ENCODE data around the gene PCSK5.

Gene PCSK5

DNA sequence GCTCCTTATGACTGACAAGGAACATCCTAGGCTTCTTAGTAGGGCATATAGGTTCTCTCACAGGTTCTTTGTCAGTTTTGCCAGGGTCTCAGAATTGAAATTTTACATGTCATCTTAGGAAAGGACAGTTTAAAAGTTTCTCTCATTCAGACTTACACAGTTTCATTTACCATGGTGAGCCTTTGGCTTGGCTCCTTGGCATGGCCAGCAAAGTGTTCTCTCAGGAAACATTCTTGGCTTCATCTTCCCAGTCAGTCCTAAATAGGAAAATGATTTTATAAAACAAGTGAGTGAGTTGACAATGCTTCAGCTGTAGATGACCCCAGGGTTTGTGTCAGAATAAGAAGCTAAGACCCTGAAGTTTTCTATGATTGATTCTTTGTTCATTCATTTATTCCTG is 191.6 kb downstream of the PCSK5 start:
- DNase-seq (ENCODE audit: low spot score) = no peak

DNA sequence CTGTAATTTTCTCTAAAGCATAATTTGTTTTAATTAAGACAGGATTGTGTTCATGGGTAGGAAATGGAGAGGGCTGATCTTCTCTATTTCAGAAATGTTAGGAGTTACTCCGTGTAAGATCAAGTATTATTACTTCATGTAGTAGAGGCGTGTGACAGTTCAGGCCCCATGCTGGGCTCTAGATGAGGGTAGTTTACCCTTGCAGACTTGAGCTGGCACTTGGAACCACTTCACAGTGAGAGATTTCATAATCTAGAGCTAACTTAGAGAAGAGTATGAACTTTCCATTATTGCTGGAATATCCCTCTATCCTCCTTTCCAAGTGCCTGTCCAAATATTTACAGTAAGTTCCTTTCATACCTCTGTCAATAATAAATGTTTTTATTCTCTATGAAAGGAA is 195.1 kb downstream of the PCSK5 start:
- DNase-seq (ENCODE audit: low spot score) = no peak

DNA sequence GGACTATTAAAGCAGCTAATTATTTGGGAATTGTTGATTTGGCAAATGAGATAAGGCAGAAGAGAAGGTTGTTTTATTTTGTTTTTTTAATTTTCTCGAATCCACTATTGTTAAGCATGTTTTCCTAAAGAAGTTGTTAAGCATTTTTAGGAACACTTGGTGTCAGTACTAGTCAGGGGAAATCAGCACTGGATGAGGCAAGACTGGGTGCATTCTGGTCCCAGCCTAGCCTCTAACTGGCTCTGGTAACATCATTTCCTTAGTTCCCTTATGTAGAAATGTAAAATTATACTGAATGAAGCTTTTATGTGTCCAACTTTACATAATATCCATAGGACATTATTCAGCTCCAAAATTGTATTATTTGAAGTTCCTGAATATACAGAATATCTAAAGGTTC is 196.1 kb downstream of the PCSK5 start:
- DNase-seq (ENCODE audit: low spot score) = no peak

DNA sequence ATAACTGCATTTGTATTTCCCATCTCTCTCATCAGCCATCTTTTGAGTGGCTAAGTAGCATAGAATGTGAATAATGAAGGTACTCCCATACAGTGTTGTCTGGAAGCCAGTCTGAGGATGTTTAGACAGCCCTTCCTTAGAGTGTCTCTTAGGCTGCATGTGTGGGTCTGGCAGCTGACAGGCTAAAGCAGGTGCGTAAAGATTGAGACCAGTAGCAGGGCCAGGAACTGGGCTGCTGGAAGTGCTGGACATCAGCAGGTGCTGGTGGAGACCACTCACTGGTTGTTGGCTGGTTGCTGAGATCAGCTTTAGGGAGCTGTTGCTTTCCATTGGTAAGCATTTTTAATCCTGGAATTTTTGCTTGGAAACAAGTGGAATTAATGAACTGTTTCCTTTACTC is 197.5 kb downstream of the PCSK5 start:
- DNase-seq (ENCODE audit: low spot score) = no peak

DNA sequence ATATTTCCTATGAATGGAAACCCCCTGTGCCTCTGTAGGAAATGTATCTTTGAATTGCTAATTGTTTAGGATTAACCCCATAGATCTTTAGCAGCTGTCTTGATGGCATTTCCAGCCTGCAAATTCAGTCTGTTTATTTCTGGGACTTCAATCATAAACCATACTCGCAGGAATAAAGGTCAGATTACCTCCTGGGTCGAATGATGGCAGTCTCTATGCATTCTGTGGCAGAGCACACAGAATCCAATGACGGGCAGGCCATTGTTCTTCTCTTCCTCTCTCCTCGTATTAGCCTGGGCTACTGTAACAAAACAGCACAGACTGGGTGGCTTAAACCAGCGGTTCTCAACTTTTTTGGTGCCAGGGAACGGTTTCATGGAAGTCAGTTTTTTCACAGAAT is 199.9 kb downstream of the PCSK5 start:
- DNase-seq (ENCODE audit: low spot score) = no peak

DNA sequence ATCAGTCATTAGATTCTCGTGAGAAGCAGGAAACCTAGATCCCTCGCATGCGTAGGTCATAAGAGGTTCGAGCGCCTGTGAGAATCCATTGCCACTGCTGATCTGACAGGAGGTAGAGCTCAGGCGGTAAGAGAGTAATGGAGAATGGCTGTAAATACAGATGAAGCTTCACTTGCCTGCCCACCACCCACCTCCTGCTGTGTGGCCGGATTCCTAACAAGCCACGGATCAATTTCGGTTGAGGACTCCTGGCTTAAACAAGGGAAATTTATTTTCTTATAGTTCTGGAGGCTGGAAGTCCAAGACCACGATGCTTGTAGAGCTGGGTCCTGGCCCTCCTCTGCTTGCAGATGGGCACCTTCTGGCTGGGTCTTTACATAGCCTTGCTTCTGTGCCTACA is 200.4 kb downstream of the PCSK5 start:
- DNase-seq (ENCODE audit: low spot score) = no peak

DNA sequence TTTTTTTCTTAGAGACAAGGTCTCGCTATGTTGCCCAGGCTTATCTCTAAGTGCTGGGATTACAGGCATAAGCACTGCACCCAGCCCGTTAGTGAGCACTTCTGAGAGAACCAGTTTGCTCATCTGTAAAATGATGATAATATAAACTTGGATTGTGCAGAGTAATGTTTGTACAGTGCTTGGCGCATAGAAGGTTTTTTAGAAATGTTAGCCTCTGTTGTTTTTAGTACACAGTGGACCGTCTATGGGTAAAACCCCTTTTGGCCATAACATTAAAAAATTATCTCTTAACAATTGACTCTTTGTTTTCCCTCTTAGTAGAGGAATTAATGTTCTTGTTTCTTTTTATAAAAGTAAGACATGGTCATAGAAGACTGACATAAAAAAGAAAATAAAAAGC is 202.1 kb downstream of the PCSK5 start:
- DNase-seq (ENCODE audit: low spot score) = no peak

DNA sequence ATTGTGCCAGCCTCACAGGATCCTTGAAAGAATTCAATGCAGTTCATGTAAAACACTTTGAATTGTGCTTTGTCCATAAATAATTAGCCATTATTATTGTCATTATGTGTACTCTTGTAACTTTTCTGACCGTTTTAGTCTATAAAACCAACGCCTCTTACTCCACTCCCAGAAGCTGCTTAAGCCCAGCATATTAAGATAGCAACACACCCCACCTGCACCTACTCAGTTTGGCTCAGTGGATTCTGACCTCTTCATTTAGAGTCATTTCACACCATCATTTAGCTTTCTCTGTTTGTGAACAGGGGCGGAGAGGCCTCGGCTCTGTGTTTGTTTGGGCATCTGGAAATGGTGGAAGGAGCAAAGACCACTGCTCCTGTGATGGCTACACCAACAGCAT is 205.1 kb downstream of the PCSK5 start:
- no peak for DNase-seq (ENCODE audit: low spot score)

DNA sequence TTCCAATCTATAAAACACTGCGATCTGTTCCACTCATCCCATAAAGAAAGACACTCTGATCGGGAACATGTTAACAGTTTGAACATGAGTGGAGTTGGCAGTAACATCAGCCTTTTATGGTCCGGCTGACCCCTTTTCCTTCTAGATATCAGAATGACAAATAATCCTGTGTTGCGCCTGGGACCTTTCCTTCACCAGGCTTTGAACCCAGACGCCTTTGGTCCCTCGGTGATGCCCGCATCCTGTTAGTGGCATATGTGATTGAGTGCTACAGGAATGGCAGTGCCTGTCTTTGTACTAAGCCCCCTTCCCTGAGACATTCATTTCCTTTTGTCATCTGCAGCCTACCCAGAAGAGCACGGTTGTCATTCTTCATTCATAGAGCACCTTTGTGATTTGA is 209.0 kb downstream of the PCSK5 start:
- no peak for DNase-seq (ENCODE audit: low spot score)

DNA sequence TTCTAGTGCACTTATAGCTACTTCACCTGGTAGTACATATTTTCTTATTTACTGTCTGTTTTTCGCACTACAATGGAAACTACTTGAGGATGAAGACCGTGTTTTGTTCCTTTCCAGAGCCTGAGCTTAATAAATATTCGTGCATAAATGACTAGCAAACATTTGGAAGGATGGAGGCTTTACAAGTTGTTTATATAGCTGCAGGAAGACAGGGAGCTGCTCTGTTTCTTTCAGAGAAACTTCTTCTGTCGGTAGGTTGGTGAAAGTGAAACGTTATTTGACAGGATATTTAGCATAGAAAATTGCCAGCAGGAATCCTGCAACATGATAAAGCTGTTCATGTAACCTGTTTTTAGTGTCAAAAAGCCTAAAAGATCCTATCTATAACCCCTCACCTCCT is 210.6 kb downstream of the PCSK5 start:
- DNase-seq (ENCODE audit: low spot score) = no peak

DNA sequence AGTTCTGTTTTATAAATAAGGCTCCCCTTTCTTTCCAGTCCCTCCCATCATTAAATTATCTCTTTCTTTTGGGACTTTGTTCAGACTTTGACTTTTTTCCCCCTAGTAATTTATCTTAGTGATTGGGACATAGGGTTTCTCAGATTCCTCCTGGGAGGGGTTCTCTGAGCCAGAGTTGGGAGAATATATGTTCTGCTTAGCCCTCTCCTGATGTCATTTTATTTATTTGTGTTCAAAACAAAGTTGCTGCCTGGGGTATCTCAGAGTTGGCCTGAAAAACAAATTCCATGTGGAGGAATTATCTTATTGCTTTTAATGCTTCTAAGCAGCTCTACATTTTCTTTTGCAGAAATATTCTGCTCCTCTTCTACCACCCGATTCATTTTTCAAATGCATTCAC is 211.0 kb downstream of the PCSK5 start:
- no peak for DNase-seq (ENCODE audit: low spot score)

DNA sequence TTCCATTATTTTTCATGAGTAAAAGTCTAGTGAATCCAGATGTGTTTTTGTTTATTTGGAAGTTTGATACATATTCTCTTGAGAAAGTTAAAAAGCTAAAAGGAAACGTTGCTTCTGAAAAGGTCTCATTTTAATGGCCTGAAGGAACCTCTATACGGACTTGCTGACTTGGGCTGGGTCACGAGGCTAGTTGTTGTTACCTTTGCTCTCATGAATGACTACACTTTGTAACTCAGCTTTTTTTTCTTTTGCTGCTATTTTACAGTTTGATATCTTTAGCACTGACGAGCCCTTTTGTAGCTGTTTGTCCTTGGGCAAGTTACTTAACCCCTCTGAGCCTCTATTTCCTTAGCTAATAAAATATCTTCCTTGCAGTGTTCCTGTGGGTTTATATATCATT is 211.5 kb downstream of the PCSK5 start:
- DNase-seq (ENCODE audit: low spot score) = no peak

DNA sequence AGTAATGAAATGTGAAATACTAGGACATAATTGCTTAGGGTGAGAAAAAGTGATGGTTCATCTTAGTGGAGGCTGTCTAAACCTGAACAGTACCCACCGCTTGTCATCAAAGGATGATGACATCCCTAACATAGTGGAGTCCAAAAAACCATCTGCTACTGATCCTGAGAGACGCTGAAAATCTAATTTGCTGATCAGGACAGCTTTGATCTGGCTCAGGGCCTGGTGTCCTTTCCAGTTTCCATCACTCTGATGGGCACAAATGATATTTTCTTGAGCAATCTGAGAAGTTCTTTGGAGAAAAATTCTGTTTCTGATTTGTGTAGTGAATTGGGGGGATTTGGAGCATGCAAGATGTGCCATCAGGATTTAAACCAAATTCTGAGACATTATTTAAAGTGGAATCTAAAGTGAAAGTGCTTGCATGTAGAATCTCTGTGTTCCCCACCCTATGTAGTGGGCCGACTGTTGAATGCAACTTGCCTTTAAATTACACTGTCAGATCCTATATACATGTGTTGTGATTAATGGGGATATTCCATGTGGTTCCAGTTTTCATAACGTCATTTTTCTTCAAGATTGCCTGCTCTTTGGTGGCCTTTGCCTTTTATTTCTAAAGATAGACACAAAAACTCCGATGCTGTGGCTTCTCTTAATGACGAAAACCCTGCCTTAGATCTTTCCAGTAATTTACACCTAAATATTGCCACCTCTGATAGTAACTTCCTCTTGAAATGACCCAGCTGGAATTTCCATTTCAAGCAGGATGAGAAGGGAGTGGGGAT is 213.2 kb downstream of the PCSK5 start:
- no peak for DNase-seq (ENCODE audit: low spot score)

DNA sequence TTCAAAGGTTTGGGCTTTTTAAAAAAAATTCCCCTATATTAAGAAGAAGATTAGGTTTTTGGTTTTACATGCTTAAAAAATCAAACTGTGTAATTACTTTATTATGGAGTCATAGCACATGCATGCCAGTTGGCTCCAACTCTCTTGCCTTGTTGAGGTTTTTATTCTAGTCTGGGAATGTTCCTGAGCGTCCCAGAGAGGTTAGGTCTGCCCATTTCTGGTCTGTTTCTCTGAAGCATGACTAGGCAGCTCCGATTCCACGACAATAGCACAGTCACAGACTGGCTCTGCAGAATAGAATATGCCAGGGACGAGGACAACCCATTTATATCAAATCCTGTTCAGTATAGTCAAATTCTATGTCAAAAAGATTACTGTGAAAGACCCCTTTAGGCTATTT is 217.0 kb downstream of the PCSK5 start:
- DNase-seq (ENCODE audit: low spot score) = no peak

DNA sequence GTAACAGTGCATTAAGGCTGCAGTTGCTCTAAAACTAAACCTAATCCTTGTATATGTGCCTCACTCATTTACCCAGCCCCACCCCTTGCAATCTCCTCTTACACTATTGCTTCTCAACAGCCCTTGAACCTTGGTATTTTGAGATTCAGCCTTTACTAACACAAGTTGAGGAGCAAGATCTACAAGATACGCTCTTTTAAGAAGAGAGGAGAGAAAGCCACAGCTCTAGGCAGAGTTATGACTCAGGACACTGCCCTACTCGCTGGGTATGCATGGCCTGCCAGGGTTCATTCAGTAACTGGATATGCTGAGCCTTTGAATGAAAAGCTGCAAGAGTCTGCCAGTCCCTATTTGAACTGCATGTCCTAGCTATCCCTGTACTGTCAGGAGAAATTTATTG is 219.5 kb downstream of the PCSK5 start:
- DNase-seq (ENCODE audit: low spot score) = no peak

DNA sequence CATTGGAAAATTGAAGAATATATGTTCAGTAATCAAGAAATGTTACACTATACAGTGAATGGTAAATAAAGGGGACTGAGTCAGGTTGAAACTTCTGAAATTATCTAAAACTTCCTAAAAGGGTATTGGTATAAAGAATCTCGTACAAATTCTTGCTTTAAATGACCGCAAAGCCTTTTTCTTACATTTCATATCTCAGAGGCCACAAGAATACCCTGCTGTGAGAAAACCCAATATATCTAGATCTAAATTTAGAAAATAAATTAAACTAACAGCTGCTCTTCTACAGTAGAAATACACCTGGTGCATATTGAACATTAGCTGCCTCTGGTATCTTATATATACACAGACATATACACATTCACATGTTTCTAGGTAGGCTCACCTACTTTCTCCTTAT is 221.7 kb downstream of the PCSK5 start:
- DNase-seq (ENCODE audit: low spot score) = no peak

DNA sequence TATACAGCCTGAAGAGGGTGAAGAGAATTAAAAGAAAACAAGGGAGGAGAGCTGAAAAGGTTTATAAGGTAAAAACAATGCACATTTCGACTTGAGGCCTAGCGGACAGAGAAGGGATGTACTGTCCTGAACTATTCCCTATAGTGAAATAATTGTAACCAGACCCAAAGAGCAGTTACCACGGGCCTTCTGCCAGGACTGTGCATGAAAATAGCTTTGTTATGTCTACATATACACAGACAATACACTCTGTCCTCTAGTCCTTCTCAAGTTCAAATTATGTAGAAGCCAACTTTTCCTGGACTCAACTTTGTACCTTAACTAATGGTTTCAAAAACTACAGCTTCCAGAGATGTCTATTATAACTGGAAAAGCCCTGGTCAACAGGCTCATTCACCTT is 223.7 kb downstream of the PCSK5 start:
- DNase-seq (ENCODE audit: low spot score) = no peak

DNA sequence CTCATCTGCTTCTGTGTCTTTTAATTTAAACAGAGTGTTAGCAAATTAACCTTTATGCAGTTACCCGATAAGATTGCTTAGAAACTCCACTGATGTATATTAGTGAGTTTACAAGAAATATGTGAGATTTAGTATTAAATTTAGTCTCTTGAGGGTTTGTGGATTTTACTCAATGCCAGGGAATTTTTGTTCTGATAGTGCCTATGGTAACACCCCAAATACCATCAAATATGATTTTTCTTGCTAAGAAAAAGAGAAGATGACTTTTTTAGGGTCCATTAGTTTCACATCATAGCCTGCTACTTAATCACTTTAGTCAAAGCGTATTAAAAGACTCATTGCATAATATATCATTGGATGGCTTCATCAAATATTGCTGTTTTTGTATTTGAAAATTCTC is 224.9 kb downstream of the PCSK5 start:
- DNase-seq (ENCODE audit: low spot score) = no peak

DNA sequence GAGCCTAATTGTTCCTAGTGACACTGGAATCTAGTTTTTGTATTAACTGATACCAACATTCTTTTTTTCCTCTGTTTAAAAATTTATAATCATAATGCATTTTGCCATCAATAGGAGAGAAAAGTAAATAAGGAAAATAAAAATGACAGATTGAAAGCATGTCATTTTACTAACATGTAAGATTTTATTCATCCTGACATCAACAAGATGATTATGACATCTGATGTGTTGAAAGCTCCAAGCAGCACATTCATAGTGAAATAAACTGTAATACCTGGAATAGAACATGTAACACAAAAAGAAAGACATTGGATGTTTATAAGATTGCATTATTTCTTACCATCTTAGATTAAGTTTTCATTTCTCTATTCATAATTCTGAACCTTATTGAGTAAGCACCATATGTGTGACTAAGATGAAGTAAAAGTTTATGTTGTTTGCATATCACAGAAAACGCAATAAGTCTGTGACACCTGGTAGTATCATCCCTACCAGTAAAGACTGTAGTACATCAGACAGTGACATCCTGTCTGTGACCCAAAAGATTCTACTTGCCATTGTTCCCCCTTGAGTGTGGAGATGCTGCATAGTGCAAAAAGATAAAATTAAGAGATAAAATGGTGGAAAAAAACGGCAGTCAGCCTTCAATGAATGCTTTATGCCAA is 225.6 kb downstream of the PCSK5 start:
- DNase-seq (ENCODE audit: low spot score) = no peak

DNA sequence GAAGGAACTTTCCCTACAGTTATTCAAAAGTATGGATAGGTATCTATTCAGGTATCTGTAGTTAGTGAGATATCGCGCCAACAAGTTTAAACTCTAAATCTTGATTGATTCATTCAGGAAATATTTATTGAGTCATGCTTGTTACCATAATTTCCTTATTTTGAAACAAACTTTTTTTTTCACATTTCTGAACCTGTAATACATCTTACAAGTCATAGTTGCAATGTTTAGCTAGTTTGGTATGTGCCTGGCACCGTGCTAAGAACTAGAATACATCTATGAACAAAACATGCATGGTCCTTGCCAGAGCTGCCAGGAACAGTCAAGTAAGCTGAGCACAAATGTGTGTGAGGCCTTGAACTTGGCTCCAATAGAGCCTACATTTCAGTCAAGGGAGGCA is 226.4 kb downstream of the PCSK5 start:
- no peak for DNase-seq (ENCODE audit: low spot score)

DNA sequence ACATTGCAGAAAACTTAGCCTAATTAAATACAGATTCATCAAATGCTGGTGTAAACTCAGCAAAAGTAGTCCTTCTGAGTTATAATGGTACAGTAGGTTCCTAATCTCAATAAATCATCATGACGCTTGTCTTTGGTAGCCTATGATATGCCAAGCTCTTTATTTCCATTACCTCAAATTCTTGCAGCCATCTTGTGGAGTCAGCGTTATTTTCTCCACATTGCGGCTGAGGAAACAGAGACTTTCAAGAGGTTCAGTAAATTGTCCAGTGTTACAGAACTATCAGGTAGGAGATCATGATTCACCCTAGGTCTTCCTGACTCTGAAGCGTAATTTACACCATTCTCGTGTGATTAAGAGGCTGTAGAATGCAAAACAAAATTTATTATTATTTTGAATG is 237.2 kb downstream of the PCSK5 start:
- DNase-seq (ENCODE audit: low spot score) = no peak

DNA sequence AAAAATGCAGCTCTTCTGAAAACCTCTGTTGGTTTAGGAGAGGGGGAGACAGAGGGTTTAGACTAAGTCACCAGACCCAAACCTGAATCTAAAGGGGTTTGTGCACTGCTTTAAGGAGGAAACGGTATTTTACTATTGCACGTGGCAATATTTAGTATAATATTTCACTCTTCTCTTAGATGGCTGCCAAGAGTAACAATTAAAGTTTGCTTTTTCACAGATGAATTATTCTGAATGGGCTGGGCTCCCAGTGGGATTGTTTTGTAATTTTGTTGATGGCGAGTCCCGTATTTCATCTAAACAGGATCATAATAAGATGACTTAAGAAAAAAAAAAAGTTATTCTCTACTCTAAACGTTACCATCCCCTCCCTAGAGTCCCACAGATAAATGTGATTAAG is 245.4 kb downstream of the PCSK5 start:
- no peak for DNase-seq (ENCODE audit: low spot score)

DNA sequence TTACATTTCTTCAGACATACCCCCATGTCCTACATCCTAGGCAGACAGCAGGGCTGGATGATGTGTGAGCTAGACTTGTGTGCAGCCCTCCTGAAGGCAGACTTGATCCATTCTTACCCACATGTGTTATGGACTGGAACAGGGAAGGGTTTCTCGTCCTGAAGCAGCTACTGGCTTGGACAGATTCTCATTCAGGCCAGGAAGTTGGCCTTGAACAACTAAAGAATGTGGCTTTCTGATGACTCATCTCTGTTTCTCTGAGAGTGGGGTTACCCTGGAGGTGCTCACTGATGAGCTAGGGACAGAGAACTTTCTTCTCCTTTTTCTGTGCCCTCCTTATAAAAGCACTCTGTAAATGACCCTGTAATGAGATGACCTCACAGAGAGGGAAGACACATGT is 246.5 kb downstream of the PCSK5 start:
- DNase-seq (ENCODE audit: low spot score) = no peak

DNA sequence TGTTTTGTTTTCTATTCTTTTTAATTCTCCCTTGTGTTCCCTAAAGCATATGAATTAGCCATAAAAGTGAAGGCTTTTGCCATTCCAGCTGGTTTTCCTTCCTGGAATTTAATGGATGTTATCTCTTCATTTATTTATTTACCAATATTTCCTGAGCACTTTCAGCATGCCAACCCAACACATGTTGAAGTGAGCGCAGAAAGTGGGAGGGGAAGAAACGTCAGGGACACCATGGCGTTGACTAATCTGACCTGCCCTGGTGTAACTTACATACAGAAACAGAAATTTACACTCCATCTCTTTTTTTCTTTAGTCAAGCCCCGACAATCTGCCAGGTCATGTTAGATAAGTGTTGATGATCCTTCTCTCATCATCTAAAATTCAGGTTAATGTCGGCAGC is 247.5 kb downstream of the PCSK5 start:
- DNase-seq (ENCODE audit: low spot score) = no peak

Measured in CD4-positive, alpha-beta T cell treated with Interleukin-6 at 100 ng/mL for 8 hours (primary cell).